ENCODE results near the gene TTF1. TPM values are rescaled to one million over a fixed set of nuclear protein-coding genes. Genes with fewer than 3 reads are reported as not detected.

The TTF1 gene
- total and polyA plus RNA-seq, 9 of the 15 experiments (the other 6 are each of a cell fraction or from before 2014, with no cell fraction given): 9.0 to 18.5 (median 15.8) TPM

- TF ChIP-seq NR0B1 (IDR thresholded peaks at IDR 0.05; ENCODE audit: partially characterized antibody): no peak
- TF ChIP-seq NFYB (IDR thresholded peaks at IDR 0.05; ENCODE audit: extremely low read depth, insufficient read length): no peak
- TF ChIP-seq ZBTB26 (CRISPR knock-in tag; IDR thresholded peaks at IDR 0.05): no peak
- no peak for TF ChIP-seq TRIM24 (IDR thresholded peaks at IDR 0.05)
- no peak for TF ChIP-seq E2F3 (CRISPR knock-in tag; IDR thresholded peaks at IDR 0.05)
- TF ChIP-seq TEAD4 (IDR thresholded peaks at IDR 0.05; ENCODE audit: low read length): no peak
- TF ChIP-seq TEAD4 (CRISPR knock-in tag; IDR thresholded peaks at IDR 0.05; ENCODE audit: borderline replicate concordance): no peak
- no peak for TF ChIP-seq UBTF (IDR thresholded peaks at IDR 0.05; ENCODE audit: borderline replicate concordance in 1 of 2, low read depth in 2 of 2, low read length in 2 of 2)
- no peak for TF ChIP-seq MTA1 (IDR thresholded peaks at IDR 0.05; ENCODE audit: borderline replicate concordance)
- TF ChIP-seq ZNF449 (CRISPR knock-in tag; IDR thresholded peaks at IDR 0.05): no peak
Observed at GRCh38 chr9:132443951-132444607, 37.4 kb upstream of the TTF1 start (continued).

All from K562 (cell line).